Esophagus (tissue), 2 donors: Measurements from ENCODE around the gene RGS14. TPM values are rescaled to one million over a fixed set of nuclear protein-coding genes. Genes with fewer than 3 reads are reported as not detected.
"Not testable (repeated sequence)": the region's sequence is repeated elsewhere in the genome, so short reads cannot be mapped to it uniquely, and the experiment has no call there.

Experiments
- H3K27ac ChIP-seq, 2 donors: one replicate each; pipeline ENCODE4 v1.5.1; 2013; ENCODE audit warnings: low read depth in 2 of 2, mild to moderate bottlenecking in 2 of 2, inconsistent platforms in 1 of 2, low read length in 1 of 2, moderate library complexity in 1 of 2
- H3K27me3 ChIP-seq, 2 donors: one replicate each; pipeline ENCODE4 v1.6.1; 2013; ENCODE audit warnings: low read length in 2 of 2, control low read depth in 1 of 2, mild to moderate bottlenecking in 1 of 2; ENCODE audit not compliant: insufficient read depth in 2 of 2, control insufficient read depth in 1 of 2
- H3K36me3 ChIP-seq, 2 donors: one replicate each; pipeline ENCODE4 v1.6.1; 2013; ENCODE audit warnings: low read length in 1 of 2; ENCODE audit not compliant: control insufficient read depth in 2 of 2, insufficient read depth in 2 of 2
- H3K4me1 ChIP-seq, 2 donors: one replicate each; pipeline ENCODE4 v1.6.1; 2013; ENCODE audit warnings: low read length in 1 of 2; ENCODE audit not compliant: control insufficient read depth in 2 of 2, insufficient read depth in 2 of 2
- H3K4me3 ChIP-seq, 2 donors: one replicate each; pipeline ENCODE4 v1.5.1; 2013; ENCODE audit warnings: low read length in 2 of 2, mild to moderate bottlenecking in 2 of 2, low read depth in 1 of 2, moderate library complexity in 1 of 2
- H3K9me3 ChIP-seq, 2 donors: one replicate each; pipeline ENCODE4 v1.6.1; 2013; ENCODE audit warnings: mild to moderate bottlenecking in 2 of 2, low read depth in 1 of 2, low read length in 1 of 2, moderate library complexity in 1 of 2; ENCODE audit not compliant: control insufficient read depth in 2 of 2, insufficient read depth in 1 of 2
- WGBS, 2 donors: extraction: QIAGEN DNeasy Blood & Tissue Kit; methylation state at CpG; one replicate each; pipeline ENCODE4 v1.1.7; 2013; 5-methylcytosine and 5-hydroxymethylcytosine counted together
- polyA plus RNA-seq, 2 donors: library from polyadenylated mRNA; stranded (reverse); fragments of 200-250 nt; gene quantifications; one replicate each; pipeline ENCODE4 v1.2.3, GENCODE V29; 2013
- donor health status: healthy with polysubstance abuse.
- donor health status: Bipolar disorder and iron deficiency.

RGS14 gene
- polyA plus RNA-seq, 2 donors = 49.7 to 74.5 TPM

DNA sequence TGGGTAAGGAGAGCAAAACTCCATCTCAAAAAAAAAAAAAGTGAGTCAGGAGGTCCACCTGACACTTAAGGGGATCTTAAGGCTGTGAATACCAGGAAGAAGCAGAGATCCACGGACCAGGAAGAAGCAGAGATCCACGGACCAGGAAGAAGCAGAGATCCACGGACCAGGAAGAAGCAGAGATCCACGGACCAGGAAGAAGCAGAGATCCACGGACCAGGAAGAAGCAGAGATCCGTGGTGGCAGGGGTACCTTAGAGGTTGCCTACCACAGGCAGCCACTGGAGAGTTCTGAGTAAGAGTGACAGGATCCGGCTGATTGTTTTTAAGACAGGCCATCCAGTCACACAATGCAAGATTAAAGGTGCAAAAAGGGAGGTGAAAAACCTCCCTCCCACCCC, 62.7 kb downstream of the RGS14 start:
- not testable (repeated sequence) for H3K9me3 ChIP-seq, H3K4me3 ChIP-seq, H3K36me3 ChIP-seq, H3K4me1 ChIP-seq, H3K27me3 ChIP-seq
- WGBS, 2 donors = 63 to 71% methylated on average over 7 of the region's 7 CpGs
- peak overlapping the region in 1 of 2 donors; percentile 22 for H3K27ac ChIP-seq

GRCh38 chr5:177421062-177421798, 63.5 kb downstream of the RGS14 start:
- Histone ChIP-seq H3K27me3 (no peaks in the 10 kb centered on the region), H3K4me3 (no peak overlapping the region), H3K4me1 (no peaks in the 10 kb centered on the region), H3K9me3 (no peaks in the 10 kb centered on the region), H3K36me3 (no peaks in the 10 kb centered on the region), H3K27ac (no peak overlapping the region)
- 75 to 79% methylated on average over 6 of the region's 6 CpGs for WGBS, 2 donors

Other genes with a start within 250 kb of the RGS14 start
- gene NSD1, start 224.2 kb upstream of the RGS14 start, polyA plus RNA-seq = 1 to 10 TPM; 7.4 to 8.7 TPM
- gene RAB24, start 54.2 kb upstream of the RGS14 start, polyA plus RNA-seq = 10 to 100 TPM; 60.0 to 80.2 TPM
- 100 to 1,000 TPM; 120 to 135 TPM for gene PRELID1, start 54.1 kb upstream of the RGS14 start, polyA plus RNA-seq
- 10 to 100 TPM; 14.4 to 32.3 TPM for gene MXD3, start 46.0 kb upstream of the RGS14 start, polyA plus RNA-seq
- 100 to 1,000 TPM in 1 of 2 donors, 10 to 100 TPM in 1; 84.0 to 190 TPM for gene LMAN2, start 6.3 kb upstream of the RGS14 start, polyA plus RNA-seq
- under 1 TPM; 0.13 to 0.49 TPM for gene SLC34A1, start 26.5 kb downstream of the RGS14 start, polyA plus RNA-seq
- under 1 TPM in 1 of 2 donors, not detected in 1; 0.21 TPM for gene PFN3, start 42.7 kb downstream of the RGS14 start, polyA plus RNA-seq
- gene F12, start 51.6 kb downstream of the RGS14 start, polyA plus RNA-seq = 10 to 100 TPM; 18.1 to 33.5 TPM
- 10 to 100 TPM; 10.4 to 19.8 TPM for gene GRK6, start 68.8 kb downstream of the RGS14 start, polyA plus RNA-seq
- 1 to 10 TPM; 2.0 to 4.9 TPM for gene PRR7, start 88.9 kb downstream of the RGS14 start, polyA plus RNA-seq
- gene DBN1, start 115.7 kb downstream of the RGS14 start, polyA plus RNA-seq = 10 to 100 TPM; 18.2 to 24.7 TPM
- gene PDLIM7, start 139.7 kb downstream of the RGS14 start, polyA plus RNA-seq = 100 to 1,000 TPM in 1 of 2 donors, 10 to 100 TPM in 1; 65.4 to 102 TPM
- gene DOK3, start 151.9 kb downstream of the RGS14 start, polyA plus RNA-seq = 1 to 10 TPM; 2.4 to 5.1 TPM
- gene DDX41, start 159.0 kb downstream of the RGS14 start, polyA plus RNA-seq = 10 to 100 TPM; 57.0 to 73.8 TPM
- gene FAM193B, start 196.6 kb downstream of the RGS14 start, polyA plus RNA-seq = 100 to 1,000 TPM in 1 of 2 donors, 10 to 100 TPM in 1; 42.2 to 141 TPM
- gene TMED9, start 234.3 kb downstream of the RGS14 start, polyA plus RNA-seq = 100 to 1,000 TPM in 1 of 2 donors, 10 to 100 TPM in 1; 72.8 to 146 TPM
- 10 to 100 TPM; 12.7 to 16.7 TPM for gene B4GALT7, start 242.2 kb downstream of the RGS14 start, polyA plus RNA-seq